ENCODE measurements around the gene SPDYE5.

DNA sequence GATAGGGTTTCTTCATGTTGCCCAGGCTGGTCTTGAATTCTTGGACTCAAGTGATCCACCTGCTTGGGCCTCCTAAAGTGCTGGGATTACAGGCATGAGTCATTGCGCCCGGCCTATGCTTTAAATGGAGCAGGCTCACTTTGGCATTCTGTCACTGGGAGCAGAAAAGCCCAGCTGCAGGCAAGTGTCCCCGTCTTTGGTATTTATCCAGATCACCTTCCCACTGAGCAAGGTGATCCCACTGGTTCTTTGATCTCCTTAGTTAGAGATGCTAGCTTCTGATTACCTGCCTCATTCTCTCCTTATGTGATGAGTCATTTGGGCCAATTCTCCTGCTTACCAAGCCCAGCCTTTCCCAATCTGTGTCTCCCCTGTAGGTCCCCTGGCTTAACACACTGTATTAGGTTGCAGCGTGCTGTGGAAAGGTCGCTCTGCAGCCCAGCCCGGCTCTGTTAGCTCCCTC lies 39.3 kb downstream of the SPDYE5 start:
- TF ChIP-seq, protein P1, sequence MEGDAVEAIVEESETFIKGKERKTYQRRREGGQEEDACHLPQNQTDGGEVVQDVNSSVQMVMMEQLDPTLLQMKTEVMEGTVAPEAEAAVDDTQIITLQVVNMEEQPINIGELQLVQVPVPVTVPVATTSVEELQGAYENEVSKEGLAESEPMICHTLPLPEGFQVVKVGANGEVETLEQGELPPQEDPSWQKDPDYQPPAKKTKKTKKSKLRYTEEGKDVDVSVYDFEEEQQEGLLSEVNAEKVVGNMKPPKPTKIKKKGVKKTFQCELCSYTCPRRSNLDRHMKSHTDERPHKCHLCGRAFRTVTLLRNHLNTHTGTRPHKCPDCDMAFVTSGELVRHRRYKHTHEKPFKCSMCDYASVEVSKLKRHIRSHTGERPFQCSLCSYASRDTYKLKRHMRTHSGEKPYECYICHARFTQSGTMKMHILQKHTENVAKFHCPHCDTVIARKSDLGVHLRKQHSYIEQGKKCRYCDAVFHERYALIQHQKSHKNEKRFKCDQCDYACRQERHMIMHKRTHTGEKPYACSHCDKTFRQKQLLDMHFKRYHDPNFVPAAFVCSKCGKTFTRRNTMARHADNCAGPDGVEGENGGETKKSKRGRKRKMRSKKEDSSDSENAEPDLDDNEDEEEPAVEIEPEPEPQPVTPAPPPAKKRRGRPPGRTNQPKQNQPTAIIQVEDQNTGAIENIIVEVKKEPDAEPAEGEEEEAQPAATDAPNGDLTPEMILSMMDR (IDR thresholded peaks at IDR 0.05), result no peak
- TF ChIP-seq POLR2AphosphoS5 (IDR thresholded peaks at IDR 0.05), result no peak
